Left ventricle myocardium inferior (tissue), 1 donor: Measurements from ENCODE around the gene SEMA6C. TPM values are rescaled to one million over a fixed set of nuclear protein-coding genes. Genes with fewer than 3 reads are reported as not detected.
A peak's percentile ranks its signal among the peaks of the same experiment; 100 is the strongest.

ENCODE experiments used
- DNase-seq: peaks from one replicate; pipeline ENCODE4 v3.0.0-alpha.2; 2020
- H3K27ac ChIP-seq: fragments of 200-600 bp; replicated peaks from 2 replicates; pipeline ENCODE4 v1.8.0; 2021
- H3K27me3 ChIP-seq: fragments of 200-600 bp; 2 replicates; pipeline ENCODE4 v1.8.0; 2021; ENCODE audit warnings: low read depth
- H3K36me3 ChIP-seq: fragments of 200-600 bp; 2 replicates; pipeline ENCODE4 v1.8.0; 2021
- H3K4me1 ChIP-seq: fragments of 200-600 bp; 2 replicates; pipeline ENCODE4 v1.8.0; 2021
- H3K4me3 ChIP-seq: fragments of 200-600 bp; 2 replicates; pipeline ENCODE4 v1.8.0; 2021; ENCODE audit warnings: mild to moderate bottlenecking, moderate library complexity
- H3K9me3 ChIP-seq: fragments of 200-600 bp; replicated peaks from 2 replicates; pipeline ENCODE4 v1.8.0; 2021
- intact Hi-C: fragments of 100-400 bp; cut with micrococcal nuclease; formaldehyde crosslinking; loops from one replicate; pipeline ENCODE4 v1.11.0; 2022
- total RNA-seq: library from RNA; stranded (reverse); fragmentation: NEBNext Ultra II Directional; extraction: Animal tissue kit (Norgen Biotek cat#: 25700); gene quantifications from one replicate; pipeline ENCODE4 v1.2.1, GENCODE V29; 2021
- TF ChIP-seq, protein P1 (sequence below): fragments of 200-600 bp; IDR thresholded peaks from 2 replicates; pipeline ENCODE4 v1.8.0; 2021; ENCODE audit warnings: antibody characterized with exemption, mild to moderate bottlenecking, borderline replicate concordance
- donor health status: DM: no; HTN: yes; CAD: no; lungs with severe emphysema.

The SEMA6C gene
- total RNA-seq, 1 donor from 2014 or later: 77.7 TPM

DNA sequence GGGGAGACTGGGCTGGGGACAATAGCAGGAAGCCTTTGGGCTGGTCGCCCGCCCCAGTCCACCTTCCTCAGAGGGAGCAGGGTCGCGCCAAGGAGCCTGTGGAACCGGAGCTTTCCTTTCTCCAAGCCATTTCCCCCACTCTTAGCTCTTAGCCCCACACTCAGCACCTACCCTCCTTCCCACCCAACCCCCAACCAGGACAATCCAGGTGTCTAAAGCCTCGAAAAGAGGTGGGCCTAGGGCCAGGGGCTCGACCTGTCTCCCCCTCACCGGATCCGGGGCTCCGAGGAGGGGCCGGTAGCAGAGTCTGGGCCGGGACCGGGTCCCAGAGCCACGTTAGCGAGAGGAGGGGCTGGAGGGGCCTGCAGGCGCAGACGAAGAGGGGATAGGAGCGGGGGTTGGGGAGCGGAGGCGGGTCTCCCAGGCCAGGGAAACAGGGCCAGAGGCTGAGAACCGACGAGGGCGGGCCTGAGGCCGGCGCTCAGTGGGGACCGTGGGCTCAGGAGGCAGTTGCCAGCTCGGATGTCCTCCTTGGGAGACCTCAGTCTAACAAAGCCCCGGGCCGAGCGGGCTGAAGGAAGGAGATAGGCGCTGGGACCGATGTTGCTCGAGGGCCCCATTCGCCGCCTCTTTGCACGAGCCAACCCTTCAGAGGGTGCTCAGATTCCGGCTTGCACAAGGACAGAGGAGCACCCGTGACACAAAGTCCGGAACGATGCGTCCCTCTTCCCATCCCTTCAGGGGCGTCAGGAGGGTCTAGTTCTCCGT, 943 bp downstream of the SEMA6C start:
- Histone ChIP-seq H3K36me3 (peaks cover under 1% of the 10 kb centered on the region), H3K4me1 (peaks cover 64% of the 10 kb centered on the region), H3K4me3 (peak overlapping the region; percentile 90), H3K27me3 (no peaks in the 10 kb centered on the region), H3K9me3 (no peaks in the 10 kb centered on the region), H3K27ac (peak overlapping the region; percentile 92)
- intact Hi-C loops: no loop called here
- TF ChIP-seq, protein P1, sequence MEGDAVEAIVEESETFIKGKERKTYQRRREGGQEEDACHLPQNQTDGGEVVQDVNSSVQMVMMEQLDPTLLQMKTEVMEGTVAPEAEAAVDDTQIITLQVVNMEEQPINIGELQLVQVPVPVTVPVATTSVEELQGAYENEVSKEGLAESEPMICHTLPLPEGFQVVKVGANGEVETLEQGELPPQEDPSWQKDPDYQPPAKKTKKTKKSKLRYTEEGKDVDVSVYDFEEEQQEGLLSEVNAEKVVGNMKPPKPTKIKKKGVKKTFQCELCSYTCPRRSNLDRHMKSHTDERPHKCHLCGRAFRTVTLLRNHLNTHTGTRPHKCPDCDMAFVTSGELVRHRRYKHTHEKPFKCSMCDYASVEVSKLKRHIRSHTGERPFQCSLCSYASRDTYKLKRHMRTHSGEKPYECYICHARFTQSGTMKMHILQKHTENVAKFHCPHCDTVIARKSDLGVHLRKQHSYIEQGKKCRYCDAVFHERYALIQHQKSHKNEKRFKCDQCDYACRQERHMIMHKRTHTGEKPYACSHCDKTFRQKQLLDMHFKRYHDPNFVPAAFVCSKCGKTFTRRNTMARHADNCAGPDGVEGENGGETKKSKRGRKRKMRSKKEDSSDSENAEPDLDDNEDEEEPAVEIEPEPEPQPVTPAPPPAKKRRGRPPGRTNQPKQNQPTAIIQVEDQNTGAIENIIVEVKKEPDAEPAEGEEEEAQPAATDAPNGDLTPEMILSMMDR: no peak
- DNase-seq: no peak

DNA sequence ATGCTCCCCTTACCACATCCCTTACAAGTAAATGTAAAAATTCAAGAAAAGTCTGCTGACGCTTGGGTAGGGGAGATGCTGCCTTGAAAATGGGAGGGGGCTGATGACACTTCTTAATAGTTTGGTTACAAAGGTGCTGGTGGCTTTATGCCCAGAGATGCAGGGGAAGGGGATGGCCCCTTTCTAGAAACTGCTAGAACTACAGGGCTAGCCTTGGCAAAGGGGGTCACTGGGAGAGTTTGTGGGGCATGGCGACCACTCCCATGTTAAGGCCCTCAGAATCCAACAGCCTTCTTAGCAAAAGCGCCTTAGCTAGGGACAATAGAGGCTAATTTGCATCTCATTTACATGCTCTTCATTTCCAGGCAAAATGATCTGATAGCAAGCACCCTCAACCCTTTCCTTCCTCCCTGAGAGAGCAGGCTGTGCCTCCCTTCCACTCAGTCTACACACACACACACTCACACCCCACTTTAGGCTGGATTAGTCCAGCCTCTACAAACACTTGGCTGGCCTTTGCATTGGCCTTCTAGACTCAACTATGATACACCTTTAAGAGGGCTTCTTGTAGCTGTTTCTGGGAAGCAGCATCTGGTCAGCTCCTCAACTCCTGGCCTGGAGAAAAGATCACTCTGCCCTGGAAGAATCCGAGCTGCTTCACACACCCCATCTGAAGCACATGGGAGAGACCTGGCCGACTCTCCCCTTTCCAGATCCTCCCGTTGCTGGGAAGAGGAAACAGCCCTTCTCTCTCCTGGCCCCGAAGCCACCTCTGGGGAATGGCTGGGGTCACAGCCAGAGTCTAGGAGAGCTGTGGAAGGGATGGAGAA, 1.7 kb downstream of the SEMA6C start:
- peak; percentile 44 for DNase-seq
- Histone ChIP-seq H3K4me3 (peak overlapping the region; percentile 90), H3K36me3 (peaks cover 9% of the 10 kb centered on the region), H3K27ac (peak overlapping the region; percentile 92), H3K4me1 (peaks cover 68% of the 10 kb centered on the region), H3K9me3 (no peaks in the 10 kb centered on the region), H3K27me3 (no peaks in the 10 kb centered on the region)
- TF ChIP-seq, protein P1: no peak
- intact Hi-C loops: no loop called here

DNA sequence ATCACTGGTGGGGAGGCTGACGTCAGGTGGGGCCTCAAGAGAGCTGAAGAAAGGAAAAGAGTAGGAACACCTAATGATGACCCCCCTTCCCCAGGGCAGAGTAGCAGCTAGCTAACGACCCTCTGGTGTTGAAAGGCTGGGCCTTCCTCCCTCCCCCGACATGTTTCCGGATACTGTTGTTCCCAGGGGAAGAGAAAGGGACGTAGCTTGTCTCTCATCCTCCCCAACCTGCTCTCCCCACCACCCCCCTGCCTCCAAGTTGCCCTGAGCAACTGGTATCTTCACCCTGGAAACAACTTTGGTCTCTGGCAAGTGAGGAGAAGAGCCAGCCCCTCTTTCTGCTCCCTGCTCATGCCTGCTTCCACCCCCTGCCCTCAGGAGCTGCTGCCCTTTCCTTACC, 2.4 kb downstream of the SEMA6C start:
- Histone ChIP-seq H3K9me3 (no peaks in the 10 kb centered on the region), H3K4me3 (peak overlapping the region; percentile 90), H3K27ac (peak overlapping the region; percentile 92), H3K4me1 (peaks cover 68% of the 10 kb centered on the region), H3K36me3 (peaks cover 16% of the 10 kb centered on the region), H3K27me3 (no peaks in the 10 kb centered on the region)
- intact Hi-C loops: no loop called here
- no peak for DNase-seq
- TF ChIP-seq, protein P1: no peak

DNA sequence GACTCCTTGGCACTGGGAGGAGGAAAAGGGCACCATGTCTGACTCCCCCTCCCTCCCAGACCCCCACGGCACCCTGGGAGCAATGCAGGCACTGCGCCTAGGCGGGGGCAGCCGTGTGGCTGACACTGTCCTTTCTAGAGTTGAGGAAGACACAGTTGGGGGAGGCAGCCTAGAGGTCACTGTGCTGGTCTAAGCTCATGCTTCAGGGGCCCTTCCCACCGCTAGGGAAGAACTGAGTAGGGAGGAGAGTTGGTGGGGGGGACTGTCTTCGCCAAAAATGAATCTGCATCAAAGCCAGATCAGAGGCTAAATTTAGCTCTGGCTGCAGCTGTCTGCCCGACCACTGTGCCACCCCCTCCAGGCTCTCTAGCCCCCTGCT, 3.4 kb downstream of the SEMA6C start:
- Histone ChIP-seq H3K27ac (peak overlapping the region; percentile 92), H3K36me3 (peaks cover 25% of the 10 kb centered on the region), H3K9me3 (no peaks in the 10 kb centered on the region), H3K4me1 (peaks cover 68% of the 10 kb centered on the region), H3K27me3 (no peaks in the 10 kb centered on the region), H3K4me3 (peak overlapping the region; percentile 90)
- DNase-seq: no peak
- intact Hi-C loops: no loop called here
- TF ChIP-seq, protein P1: peak; percentile 26

DNA sequence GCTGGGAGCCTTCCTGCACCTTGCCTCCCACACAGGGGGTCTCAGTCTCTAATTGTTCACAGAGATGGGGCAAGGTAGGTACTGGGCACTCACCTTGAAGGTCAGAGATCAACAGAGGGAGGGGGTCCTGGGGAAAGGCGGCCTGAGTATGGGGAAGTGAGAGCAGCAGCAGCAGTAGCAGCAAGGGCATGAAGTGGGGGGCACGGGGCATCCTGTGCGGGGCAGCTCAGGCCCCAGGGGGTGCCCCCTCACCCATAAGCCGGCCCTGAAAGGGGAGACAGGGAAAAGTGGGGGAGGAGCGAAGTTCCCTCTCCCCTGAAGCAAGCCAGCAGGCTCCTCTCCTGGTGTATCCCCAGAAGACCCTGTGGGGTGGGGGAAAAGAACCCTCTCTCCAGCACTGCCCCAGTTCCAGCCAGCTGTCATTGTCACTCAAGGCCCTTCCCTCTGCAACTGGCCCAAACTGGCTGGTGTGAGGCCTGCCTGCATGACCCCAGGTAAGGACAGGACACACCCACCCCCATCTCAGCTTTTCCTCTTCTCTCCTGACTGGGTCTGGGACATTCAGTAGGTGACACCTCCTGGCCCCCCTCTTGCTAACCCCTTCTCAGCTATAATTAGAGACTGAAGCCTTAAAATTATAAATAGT, 3.9 kb downstream of the SEMA6C start:
- H3K27ac ChIP-seq: peak overlapping the region; percentile 92
- peak overlapping the region; percentile 90 for H3K4me3 ChIP-seq
- H3K4me1 ChIP-seq: peaks cover 65% of the 10 kb centered on the region
- H3K9me3 ChIP-seq: no peaks in the 10 kb centered on the region
- intact Hi-C loops: no loop called here
- H3K27me3 ChIP-seq: no peaks in the 10 kb centered on the region
- no peak for DNase-seq
- TF ChIP-seq, protein P1: no peak
- H3K36me3 ChIP-seq: peaks cover 30% of the 10 kb centered on the region
